ENCODE results near the gene EIF2A.

The EIF2A gene

DNA sequence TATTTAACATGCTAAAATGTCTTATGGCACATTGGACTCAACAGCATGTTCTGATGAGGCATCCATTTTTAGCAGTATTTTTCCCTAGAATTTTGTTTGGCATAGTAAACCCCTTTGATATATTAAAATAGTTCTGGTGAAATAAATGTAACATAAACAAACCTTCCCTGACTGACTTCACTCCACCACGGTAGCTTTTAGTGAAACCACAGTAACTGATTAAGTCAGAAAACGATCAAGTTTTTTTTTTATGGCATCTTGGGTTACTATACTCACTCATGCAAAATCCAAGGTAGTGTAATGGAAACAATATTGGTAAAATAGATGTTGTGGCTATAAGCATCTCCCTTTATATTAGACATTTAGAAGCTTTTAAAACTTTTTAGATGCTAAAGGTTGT lies 3.1 kb upstream of the EIF2A start:
- DNase-seq (ENCODE audit: low read depth) = peak; percentile 8

DNA sequence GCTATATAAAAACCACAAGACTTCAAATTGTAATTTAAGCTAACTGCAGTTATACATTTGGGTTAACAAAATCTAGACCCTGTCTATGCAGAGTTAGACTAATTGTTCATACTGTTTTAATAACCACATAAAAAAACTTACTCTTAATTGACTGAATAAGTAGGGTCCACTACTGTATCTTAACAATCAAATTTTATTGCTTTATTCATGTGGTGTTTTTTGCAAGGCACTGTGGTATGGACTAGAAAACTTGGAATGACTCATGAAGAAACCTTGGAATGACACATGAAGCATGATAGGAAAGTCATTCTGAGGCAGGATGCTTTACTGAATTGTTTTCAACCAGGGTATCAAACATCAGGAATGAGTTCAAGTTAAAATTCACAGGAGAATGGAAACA lies 2.5 kb upstream of the EIF2A start:
- DNase-seq (ENCODE audit: low read depth) = peak; percentile 74

DNA sequence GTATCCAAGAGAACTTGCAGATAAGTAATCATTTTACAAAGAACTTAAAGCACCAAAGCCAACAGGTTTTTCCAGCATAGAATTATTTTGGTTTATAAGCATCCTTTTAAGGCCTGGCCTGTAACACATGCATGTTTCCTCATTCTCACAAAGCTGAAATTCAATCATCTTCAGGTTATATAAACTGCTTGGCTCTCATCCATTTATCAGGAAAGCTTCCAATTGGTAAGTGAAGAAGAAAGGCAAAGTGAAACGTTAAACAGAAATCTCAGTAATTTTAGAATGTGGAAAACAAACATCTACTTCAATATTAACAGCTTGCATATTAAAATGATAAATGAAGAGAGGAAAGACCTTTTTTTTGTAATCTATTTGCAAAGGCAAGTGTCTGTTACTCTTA lies 1.9 kb upstream of the EIF2A start:
- DNase-seq (ENCODE audit: low read depth) = peak; percentile 35

DNA sequence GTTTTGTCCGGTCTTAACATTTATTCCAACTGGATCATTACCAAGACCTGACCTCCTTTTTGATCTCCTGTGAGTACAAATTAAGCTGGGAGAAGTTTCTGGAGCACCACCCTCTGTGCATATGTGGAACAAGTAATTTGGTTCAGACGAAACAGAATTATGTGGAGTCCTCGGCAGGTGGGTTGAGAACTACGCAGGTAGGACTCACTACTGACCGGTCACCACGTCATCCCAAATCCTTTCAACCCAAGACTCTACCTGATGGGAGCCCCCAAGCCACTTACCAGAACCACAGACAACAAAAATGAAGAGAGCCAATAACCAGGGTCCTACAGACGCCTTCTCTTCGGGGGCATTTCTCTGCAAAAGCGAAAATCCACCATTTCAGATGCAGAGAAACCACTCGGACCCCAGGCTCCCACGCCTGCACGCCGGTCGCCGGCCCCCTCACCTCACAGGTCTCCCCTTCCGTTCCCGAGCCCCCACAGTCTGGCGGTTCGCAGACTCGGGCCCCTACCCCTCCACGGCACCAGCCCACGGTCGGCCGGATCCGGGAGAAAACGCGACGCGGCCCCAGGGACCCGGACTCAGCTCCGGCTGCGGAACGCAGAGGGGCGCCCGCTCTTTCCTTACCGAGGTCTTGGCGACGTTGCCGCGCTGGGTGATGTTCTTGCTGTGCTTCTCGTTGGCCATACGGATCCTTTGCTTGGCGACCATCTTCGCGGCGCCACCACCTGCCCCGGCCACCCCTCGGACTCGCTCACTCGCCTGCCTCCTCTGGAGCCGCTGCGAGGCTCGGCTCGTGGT lies 965 bp upstream of the EIF2A start:
- DNase-seq (ENCODE audit: low read depth) = peak; percentile 5

DNA sequence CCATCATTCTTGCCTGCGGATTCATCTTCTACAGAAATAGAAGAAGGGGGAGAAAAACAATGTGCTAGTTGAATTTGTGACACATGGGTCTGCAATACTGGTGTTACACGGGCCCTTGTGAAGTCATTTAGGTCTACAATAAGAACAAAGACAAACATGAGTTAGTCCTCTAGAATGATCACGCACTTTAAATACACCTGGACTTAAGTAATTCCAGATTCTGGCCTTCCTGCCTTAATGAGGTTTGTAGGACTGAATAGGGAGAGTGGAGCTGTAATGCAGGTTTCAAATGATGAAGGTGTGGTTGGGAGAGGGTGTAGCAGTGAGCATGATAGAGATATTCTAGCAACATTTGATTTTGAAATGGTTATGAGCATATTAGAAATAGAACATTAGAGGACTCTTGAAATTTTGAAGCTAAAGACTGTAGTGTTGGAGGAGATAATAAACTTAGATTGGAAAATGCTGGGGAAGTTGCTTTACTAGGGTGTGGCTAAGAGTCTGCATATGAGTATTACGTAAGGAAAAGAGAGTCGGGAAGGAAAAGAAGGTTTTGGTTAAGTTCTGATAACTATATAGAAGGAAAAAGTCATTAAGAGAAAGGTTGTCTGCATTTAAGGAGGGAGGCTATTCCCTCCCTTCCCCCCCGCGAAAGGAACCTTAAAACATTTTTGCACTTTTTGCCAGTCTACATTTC lies 606 bp downstream of the EIF2A start:
- peak; percentile 33 for DNase-seq (ENCODE audit: low read depth)

DNA sequence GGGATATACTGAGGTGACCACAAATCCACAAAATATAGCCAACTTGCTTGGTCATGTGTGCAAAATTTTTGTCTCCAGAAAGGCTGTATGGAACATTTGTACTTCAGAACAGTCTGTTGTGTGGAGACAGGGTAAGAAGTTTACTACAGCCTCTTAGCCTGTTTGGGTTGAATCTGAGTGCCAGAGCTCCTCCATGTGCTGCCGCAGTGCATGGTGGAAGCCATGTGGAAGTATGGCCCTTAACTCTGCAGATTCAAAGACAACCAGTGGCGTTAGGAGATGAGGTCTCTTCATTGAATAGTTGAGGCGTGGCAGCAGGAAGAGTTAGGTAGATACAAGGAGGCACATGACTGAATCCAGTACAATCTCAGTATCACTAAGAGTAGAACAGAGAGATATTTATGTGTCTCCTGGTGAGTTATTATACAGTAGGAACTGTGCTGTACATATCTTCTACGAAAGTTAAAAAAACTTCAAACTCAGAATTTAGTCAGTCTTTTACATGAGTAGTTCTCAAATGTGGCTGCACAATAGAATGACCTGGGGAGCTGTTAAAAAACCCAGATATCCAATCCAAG lies 9.4 kb downstream of the EIF2A start:
- DNase-seq (ENCODE audit: low read depth) = no peak

DNA sequence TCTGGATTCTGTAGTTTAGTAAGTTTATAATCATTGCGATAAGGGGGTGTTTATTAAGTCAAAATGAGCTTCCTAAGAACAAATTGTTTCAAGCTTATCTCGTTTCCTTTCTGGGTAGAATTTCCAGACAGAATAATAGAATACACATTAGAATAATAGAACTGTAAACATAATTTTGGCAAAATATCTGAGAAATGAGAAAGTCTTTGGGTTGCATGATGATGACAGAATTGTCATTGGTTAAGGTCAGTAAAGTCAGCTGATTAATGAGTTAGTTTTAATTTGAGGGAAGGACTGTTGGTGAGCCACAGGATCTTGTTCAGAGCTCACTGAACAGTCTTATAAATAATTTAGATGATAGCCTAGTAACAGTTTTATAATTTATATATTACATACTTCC lies 10.2 kb downstream of the EIF2A start:
- no peak for DNase-seq (ENCODE audit: low read depth)

DNA sequence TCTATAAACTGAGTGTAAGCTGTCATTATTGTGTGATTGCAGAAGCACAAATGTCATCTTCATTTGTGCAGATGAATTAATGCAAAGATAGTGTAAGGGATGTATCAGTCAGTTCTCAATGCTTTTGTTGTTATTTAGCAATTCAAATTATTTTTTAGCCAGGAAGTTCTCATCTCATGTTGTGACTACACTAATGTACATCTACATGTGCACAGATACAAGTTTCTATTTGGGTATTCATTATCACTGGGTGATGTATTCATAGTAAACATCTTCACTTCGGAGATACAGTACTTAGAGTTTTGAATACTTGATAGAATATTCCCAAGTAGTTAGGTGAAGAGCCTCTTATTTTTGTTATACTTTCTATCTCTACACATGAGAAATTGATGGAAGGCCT lies 11.1 kb downstream of the EIF2A start:
- no peak for DNase-seq (ENCODE audit: low read depth)

DNA sequence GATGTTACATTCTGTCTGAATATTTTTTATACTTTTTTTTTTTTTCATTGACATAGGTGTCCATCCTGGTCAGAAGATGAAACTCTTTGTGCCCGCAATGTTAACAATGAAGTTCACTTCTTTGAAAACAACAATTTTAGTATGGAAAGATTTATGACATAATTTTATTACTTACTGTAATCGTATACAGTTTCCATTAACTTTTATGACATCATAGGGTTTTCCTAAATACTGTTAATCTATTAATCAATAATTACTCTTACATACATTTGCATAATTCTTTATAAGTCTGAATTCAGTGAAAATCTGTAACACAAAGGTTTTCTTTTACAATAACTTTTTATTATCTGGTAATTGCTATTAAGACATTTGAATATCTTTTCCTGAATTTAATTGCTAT lies 17.7 kb downstream of the EIF2A start:
- DNase-seq (ENCODE audit: low read depth) = no peak

DNA sequence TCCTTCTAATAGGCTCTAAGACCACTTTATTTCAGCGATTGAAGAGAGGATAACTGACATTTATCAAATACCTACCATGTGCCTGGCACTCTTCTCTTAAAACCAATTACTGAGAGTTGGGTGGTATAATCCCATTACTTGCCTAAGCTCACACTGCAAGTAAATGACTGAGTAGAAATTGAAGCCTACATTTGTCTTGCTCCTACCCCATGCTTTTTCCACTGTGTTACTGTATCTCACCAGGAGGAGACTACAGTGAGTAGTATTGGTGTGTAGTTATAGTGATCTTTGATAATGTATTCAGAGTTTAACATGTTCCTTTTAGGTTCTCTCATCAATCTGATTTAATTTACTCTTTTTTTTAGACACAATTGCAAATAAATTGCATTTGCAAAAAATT lies 20.7 kb downstream of the EIF2A start:
- DNase-seq (ENCODE audit: low read depth) = no peak

DNA sequence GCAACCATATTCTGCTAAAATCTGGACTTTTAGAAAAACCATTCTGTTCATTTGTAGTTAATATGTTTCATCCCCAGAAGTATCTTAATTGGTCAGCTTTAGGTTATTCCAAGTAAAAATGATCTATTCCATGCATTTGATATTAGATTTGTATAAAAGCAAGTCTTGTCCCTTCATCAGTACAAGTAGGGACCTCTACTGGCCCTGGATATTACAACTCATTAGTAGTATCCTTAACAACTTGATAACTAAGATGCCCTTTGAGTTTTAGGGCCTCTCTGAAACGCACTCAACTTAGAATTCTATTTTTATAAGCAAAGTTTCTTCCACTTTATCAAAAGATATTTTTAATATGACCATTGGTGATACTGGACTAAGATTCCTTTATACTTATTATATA lies 31.3 kb downstream of the EIF2A start:
- DNase-seq (ENCODE audit: low read depth) = peak; percentile 21

DNA sequence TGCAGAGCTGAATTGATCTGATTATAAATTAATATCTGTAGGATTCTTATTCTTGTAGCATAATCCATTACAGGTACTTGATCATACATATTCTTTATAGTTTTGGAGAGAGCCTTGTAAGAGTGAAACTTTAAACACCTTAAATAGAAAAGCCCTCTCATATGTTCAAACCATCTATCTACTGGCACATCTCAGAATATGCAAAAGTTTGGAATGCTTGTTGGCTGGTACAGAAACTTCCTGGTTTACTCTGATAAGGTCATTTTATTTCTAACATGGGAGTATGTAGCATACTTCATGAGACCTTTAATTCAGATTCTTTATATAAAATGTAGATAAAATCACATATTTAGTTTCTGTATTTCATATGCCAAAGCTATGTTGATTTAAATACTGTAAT lies 34.6 kb downstream of the EIF2A start:
- no peak for DNase-seq (ENCODE audit: low read depth)

DNA sequence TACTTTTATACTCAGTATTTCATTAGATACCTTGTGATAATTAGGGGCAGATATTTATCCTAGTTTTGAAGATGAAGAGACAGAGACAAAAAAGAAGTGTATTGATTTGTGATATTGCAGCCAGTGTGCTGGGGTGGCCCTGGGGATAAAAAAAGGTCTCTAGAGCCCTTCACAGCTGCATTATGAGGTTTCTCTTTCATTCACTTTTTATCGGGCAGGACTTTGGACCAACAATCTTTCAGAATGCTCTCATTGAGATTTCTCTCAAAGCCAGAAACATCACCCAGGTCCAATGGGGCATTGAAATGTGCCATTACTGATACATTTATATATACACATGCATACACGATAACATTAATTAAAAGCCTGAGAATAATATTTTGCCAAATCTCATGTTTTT lies 36.0 kb downstream of the EIF2A start:
- no peak for DNase-seq (ENCODE audit: low read depth)

DNA sequence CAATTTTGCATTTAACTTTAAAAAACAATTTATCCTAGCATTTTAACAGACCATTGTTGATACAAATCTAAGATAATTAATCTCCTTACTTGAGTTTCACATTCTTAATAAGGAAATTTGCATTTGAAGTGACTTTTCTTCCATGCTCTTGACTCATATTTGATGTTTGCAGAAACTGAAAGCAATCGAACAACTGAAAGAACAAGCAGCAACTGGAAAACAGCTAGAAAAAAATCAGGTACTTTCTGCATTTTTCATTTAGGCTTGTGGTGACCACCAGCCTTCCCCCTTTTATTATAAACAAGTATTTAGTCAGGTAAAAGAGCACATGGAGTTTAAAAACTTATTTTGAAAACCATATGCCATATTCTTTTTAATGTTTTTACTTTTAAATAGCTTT lies 36.4 kb downstream of the EIF2A start:
- no peak for DNase-seq (ENCODE audit: low read depth)

DNA sequence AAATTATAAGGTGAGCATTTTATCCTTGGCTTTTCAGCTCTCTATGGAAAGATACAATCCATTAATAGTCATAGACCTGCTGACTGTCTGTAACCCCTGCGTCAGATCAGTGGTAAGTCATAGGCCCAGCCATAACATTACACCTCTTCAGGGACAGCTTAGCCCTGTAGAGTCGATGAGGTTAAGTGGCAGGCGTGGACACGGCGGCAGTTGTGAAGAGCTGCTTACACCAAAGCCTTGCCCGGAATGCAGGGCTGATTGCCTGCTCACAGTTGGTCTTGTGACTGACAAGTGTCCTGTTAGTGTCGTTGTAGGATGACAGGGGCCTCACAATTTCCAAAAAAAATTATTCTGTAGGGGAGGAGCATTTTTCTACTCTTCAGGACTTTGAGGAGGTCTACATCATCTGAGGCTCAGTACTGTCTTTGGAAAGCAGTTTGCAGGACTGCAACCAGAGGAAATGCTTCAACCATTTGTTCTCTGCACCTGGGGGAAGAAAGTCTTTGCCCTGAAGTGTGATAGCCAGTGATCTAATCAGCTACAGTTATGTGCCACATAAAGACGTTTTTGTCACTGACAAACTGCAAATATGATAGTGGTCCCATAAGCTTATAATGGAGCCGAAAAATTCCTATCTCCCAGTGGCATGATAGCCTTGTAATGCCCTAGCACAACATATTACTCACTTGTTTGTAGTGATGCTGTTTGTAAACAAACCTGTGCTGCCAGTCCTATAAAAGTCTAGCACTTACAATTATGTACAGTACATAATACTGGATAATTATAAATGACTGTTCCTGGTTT lies 41.6 kb downstream of the EIF2A start:
- DNase-seq (ENCODE audit: low read depth) = no peak

DNA sequence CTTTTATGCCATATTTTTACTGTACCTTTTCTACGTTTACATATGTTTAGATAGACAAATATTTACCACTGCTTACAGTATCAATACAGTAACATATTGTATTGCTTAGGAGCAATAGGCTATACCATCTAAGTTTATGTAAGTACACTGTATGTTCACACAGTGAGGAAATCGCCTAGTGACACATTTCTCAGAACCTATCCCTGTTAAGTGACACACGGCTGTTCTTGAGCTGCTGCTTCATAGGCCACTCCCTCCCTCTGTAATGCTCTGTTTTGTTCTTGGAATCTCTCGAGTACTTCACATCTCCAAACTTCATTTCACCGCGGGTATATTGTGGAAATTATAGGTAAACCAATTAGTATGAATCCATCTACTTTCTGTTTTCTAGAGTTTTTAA lies 43.2 kb downstream of the EIF2A start:
- DNase-seq (ENCODE audit: low read depth) = peak; percentile 5

DNA sequence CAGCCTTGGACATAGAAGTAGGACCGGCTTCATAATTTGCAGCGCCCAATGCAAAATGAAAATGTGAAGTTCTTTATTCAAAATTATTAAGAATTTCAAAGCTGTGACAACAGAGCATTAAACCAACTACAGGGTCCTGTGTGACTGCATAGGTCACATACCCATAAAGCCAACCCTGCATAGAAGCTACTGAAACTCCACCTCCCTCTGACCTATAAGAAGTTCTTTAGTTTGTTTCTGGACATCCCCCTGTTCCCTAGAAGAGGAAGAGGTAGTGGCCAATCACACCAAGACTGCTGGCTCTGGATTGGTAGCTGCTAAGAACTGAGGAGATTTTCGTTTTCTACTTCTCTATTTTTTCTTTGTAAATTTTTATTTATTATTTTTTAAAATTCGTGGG lies 47.6 kb downstream of the EIF2A start:
- no peak for DNase-seq (ENCODE audit: low read depth)

DNA sequence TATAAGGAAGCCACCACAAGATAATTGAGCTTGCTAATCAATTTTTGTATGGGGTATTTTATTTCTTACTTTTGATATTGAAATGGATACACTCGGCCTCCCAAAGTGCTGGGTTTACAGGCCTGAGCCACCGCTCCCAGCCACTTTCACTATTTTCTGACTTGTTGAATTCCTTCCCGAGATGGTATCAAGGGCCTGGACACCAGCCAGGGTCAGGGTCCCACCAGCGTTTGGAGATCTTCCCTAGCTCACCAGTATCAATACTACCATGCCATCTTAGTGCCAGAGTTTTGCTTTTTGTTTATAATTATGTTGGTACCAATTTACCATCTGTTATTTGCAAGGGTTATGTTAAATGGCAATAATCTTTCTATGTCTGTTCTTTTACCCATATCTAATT lies 51.1 kb downstream of the EIF2A start:
- no peak for DNase-seq (ENCODE audit: low read depth)

DNA sequence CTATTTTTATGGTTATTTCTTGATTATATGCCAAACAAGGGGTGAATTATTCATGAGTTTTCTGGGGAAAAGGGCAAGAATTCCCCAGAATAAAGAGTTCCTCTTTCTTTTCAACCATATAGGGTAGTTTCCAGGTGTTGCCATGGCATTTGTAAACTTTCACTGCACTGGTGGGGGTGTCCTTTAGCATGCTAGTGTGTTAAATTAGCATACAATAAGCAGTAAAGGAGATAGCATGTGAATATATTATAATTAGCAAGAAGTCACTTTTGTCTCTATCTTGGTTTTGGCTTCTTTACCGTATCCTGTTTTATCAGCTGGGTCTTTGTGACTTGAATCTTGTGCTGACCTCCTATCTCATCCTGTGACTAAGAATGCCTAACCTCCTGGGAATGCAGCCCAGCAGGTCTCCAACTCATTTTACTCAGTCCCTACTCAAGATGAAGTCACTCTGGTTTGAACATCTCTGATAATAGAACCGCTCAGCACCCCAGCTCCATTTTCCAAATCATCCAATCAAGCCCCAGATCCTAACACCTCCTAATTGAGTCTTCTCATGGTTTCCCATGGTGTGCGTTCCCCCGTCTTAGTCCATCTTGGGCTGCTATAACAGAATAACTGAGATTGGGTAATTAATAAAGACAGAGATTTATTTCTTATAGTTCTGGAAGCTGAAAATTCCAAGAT lies 53.2 kb downstream of the EIF2A start:
- peak; percentile 55 for DNase-seq (ENCODE audit: low read depth)

DNA sequence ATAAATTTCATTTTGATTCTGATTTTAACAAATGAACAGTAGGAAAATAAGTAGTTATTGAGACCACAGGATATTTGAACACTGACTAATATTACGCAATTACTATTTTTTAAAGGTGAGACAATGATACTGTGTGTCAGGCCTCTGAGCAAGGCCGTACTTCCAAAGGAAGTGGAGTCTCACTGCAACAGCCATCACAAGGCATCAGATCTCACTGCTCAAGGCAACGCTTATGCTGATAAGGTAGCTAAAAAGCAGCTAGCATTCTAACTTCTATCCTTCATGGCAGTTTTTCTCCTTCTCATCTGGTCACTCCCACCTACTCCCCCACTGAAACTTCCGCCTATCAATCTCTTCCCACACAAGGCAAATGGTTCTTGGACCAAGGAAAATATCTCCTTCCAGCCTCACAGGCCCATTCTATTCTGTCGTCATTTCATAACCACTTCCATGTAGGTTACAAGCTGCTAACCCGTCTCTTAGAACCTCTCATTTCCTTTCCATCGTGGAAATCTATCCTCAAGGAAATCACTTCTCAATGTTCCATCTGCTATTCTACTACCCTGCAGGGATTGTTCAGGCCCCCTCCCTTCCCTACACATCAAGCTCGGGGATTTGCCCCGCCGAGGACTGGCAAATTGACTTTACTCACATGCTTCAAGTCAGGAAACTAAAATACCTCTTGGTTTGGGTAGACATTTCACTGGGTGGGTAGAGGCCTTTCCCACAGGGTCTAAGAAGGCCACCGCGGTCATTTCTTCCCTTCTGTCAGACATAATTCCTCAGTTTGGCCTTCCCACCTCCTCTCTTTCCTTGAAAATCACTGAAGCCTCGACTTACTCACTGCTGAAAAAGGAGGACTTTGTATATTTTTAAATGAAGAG lies 54.3 kb downstream of the EIF2A start:
- peak; percentile 34 for DNase-seq (ENCODE audit: low read depth)
